Muscle of back (tissue), 11 donors: ENCODE measurements around the gene CBLB. TPM values are rescaled to one million over a fixed set of nuclear protein-coding genes. Genes with fewer than 3 reads are reported as not detected.
"Not testable (repeated sequence)": the region's sequence is repeated elsewhere in the genome, so short reads cannot be mapped to it uniquely, and the experiment has no call there.

Source experiments
- DNase-seq, 3 donors: peaks; one replicate each; pipeline versions ENCODE4 v3.0.0 to v3.0.0-alpha.2; 2013
- polyA plus RNA-seq, 10 donors: library from polyadenylated mRNA; unstranded; fragments of 120-200 nt; gene quantifications; one replicate each; pipeline ENCODE4 v1.2.1, GENCODE V29; 2013; ENCODE audit not compliant: insufficient read length in 10 of 10

CBLB gene
- polyA plus RNA-seq, 10 donors, result 17.0 to 37.2 (median 25.8) TPM

DNA sequence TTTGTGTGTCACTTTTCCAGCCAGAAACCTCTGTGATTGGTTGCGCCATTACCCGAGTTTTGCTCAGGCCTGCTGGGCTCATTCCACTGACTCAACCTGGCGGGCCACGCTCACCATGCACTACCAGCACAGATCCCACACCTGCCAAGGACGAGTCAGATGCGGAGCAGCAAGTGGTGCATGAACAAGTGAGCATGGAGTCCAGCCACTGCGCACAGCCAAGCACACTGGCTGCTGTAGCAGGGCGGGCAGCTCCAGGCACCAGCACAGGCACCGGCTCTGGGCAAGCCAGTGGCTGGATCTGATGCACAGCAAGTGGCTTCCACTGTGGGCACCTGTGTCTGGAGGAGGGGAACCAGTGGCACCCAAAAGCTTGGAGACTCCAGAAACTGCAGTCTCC, 110.4 kb downstream of the CBLB start:
- no peak for DNase-seq

DNA sequence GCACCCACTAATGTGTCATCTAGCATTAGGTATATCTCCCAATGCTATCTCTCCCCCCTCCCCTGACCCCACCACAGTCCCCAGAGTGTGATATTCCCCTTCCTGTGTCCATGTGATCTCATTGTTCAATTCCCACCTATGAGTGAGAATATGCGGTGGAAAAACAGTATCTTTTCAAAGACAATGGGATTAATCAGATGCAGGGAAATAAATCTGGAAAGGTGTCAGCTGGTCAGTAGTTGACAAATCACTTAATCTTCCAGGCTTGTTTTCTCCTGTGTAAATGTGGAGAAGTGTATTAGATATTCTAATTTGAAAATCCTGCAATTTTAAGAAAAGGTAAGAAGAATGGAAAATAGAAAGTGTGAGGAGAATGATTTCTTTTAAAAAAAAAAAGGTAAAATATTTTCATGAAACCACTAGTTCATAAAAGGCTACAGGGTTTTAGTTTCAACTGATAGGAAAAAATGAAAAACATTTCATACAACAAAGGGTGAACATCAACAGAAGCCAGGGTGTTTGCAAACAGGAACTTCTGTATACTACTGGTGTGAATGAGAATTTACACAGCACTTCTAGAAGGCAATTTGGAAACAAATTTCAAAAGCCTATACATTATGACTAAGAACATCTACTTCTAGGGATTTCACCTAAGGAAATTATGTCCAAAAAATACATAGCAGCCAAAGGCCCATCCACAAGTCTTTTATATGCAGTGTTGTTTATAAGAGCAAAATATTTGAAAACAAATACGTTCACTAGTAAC, 113.5 kb downstream of the CBLB start:
- DNase-seq, result no peak

DNA sequence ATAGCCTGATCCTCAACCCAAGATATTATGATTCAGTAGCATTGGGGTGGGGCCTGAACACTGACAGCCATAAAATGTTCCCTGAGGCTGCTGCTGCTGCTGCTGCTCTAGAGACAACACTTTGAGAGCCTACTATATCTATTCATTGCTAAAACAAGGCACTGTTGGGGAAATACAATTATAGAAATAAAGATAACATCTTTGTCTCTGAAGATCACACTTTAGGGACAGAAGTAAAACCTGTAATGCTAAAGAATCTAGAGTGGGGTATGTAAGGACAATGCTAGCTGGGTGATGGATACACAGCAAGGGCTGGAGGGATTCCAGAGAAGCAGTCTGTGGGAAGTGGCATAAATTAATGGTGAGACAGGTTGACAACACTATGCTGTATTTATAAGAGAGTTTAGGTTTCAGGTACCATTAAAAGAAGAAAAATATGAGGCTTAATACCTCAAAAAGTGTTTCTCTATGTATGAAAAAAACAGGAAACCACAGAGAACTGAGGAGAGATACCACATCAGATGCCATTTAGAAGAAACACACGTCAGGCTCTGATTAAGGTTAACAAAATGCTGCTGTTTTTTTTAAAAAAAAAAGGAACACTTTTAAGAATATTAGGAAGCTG, 115.9 kb downstream of the CBLB start:
- no peak for DNase-seq

DNA sequence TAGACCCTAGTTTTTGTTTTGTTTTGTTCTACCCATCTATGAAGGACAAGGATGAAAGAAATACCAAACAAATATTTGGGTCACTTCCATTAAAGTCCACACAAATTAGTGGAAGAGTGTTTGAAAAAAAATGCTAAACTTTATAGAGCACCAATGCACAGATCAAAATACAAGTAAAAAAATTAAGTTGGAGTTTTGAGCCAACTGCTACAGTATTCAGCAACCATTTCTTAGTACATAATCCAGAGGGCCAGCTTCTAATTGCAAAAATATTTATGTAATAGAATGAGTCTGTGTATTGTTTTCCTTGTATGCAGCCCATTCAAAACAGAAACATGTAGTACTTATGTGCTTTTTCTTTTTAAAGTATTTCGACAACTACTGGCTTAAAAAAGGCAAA, 121.1 kb downstream of the CBLB start:
- peak; percentile 24 to 67 (median 27) for DNase-seq

DNA sequence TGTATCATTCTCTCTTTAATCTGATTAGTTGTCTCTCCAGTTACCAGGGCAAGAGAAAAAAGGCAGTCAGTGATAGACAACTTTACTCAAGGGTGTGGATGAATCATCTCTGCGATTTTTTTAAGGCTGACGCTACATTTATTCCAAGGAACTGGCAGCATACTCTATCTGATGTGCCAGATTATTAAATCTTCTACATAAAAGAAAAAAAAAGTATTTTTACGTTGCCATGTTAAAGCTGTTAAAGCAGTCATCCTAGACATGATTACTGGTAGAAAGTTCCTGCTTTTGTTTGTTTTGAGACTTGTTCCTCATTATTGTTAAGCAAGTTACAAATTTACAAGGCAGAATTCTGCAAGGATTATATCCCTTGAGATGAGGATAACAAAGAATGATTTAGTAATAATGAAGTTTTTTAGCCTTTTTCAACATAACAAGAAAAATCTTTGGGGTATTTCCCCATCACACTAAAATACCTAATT, 121.7 kb downstream of the CBLB start:
- peak; percentile 67 to 88 (median 75) for DNase-seq

DNA sequence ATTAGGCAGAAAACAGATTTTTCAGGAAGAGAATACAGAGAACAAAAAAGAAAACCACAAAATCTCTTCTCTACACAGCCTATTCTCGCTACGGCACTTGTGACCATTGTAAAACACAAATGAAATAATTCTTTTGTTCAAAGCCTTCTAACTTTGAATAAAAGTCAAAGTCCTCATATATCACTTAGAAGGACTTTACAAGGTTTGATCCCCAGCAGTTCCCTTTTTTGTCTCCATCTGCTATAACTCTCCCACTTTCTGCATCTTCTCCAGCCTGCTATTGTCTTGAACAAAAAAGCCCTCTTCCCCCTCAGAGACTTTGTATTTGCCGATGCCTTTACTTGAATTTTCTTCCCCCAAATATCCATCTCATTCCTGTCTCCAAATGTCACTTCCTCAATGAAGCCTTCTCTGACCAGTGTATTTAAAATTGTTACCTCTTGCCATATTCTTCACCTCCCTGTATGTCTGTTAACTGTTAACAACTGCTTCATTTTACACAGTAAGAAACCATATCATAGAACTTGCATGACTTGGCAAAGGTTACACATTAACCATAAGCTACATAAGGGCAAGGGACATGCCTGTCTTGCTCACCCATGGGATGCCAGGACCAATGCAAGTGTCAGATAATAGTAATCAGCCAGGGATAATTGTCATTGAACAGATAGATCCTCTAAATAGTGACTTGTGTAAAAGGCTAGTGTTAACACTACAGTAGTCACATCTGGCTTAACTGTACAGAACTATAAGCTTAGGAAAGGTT, 122.4 kb downstream of the CBLB start:
- no peak for DNase-seq

DNA sequence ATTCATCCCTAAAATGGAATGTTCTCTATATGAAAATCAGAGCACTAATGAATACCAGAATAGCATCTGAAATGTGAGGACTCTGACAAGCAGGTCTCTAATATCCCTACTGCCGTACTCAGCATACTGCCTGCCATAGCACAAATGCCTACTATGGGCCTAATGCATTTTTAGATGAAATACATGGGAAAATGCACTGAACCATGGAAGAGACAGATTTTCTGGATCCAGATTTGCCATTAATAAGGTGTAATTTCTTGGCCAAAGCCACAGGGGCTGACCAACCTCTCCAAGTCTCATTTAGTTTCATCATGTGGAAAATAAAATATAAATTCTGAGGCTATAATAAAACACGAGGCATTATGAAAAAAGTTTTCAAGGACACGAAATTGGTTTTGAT, 123.8 kb downstream of the CBLB start:
- DNase-seq, result no peak

DNA sequence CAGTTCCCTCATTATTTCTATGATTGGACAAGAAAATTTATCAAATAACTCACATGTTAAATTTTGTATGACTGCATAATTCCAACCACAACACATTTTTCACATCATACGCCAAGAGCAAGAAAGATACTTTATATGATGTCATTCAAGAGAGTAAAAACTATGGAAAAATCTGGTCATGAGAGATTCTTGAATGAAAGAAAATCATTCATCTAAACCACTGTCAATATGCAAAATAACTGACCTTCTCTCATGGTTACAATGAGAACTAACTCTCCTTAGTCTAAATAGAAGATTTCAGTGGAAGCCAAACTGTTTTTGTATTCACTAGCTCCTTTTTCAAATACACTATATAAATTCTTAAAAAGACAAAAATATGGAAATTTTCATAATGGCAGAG, 124.6 kb downstream of the CBLB start:
- DNase-seq, result no peak

DNA sequence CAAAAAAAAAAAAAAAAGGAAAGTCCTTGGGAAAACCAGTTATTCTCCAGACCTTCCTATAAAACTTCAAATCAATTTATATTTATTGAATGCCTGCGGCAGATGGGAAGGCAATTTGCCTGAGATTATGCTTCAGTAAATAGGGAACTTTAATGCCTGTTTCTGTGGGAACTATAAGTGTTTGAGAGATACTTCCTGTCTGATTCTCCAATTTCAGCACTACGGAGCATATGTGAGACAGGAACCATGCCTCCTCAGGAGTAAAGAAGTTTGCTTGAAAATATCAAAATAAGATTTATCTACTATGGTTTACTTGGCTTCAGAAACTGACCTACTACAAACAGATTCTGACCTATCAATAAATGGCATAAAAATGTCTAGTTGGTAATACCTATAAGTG, 135.5 kb downstream of the CBLB start:
- no peak for DNase-seq

DNA sequence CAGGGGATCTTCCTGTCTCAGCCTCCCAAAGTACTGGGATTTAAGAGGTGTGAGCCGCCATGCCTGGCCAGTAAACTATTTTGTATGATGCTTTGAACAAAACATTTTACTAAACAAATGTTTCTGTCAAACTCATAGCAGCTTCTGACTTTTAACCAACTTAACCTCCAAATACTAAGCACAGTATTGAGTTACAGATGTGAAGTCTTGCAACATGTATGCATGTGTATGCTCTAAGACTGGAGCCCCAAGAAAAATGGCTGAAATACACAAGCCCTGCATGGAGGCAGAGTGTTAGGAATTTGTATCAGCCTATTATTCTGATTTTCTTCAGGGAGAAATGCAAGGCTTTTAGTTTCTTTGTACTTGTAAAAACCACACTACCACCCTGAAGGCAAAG, 137.1 kb downstream of the CBLB start:
- no peak for DNase-seq

DNA sequence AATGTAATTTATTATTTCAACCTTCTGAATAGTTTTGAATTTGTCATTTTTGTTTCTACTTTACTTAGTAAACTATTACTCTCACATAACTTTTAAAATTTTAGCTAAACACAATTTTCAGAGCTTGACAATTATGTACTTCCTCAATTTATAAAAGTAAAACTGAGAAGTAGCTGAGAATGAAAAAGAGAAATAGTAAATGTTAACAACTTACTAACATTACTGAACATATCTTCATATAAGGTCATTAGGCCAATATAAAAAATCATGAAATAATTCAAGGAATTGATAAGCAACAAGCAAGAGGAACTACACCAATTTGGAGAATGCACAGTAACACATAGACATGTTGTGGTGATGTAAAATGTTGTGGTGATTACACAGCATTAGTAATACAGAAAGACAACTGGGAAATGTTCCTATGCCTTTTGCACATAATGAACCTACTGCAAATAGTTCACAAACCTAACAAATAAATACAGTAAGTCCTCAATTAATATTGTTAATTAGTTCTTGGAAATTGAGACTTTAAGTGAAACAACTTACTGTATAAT, 137.9 kb downstream of the CBLB start:
- DNase-seq, result no peak

DNA sequence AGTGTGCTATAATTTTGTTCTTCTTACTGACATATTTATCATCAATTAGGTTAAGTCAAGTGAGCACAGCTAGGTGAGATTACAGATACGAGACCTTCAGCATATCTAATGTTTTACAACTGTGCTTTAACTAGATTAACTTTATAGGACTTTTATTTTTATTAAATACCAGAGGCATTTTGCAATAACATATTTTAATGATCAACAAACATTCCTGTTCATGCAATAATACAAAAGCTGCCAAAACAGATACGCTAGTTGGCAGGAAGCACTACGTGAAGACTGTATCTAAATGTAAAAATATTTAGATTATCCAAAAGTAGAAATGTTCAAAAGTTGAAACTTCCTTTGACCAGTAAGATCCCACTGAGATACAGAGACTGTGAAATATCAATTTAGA, 139.1 kb downstream of the CBLB start:
- peak; percentile 21 to 69 (median 48) for DNase-seq

DNA sequence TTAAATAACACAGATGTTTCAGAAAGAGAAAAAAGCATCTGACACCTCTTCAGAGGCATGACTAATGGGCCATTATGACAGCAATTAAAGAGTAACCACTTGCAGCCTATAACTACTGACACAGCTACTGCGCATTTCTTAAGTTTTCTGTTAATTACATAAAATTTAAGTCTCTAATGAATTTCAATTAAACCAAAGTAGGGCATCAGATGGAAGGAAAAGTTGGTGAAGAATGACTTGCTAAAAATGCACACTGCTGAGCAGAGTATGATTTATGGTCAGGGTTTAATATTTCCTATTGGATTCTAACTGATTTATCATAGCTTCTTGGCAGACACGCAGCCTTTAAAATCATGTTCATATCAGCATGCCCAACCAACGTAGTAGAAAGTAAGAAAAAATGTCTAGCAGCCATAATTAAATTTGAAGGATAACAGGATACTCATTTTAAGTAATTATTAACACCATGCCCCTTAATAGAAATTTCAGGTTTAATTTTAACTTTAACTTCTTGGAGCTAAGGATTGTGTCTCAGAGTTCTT, 140.0 kb downstream of the CBLB start:
- no peak for DNase-seq

DNA sequence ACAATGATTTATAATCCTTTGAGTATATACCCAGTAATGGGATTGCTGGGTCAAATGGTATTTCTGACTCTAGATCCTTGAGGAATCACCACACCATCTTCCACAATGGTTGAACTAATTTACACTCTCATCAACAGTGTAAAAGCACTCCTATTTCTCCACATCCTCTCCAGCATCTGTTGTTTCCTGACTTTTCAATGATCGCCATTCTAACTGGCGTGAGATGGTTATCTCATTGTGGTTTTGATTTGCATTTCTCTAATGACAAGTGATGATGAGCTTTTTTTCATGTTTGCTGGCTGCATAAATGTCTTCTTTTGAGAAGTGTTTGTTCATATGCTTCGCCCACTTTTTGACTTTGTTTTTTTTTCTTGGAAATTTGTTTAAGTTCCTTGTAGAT, 141.8 kb downstream of the CBLB start:
- not testable (repeated sequence) for DNase-seq

DNA sequence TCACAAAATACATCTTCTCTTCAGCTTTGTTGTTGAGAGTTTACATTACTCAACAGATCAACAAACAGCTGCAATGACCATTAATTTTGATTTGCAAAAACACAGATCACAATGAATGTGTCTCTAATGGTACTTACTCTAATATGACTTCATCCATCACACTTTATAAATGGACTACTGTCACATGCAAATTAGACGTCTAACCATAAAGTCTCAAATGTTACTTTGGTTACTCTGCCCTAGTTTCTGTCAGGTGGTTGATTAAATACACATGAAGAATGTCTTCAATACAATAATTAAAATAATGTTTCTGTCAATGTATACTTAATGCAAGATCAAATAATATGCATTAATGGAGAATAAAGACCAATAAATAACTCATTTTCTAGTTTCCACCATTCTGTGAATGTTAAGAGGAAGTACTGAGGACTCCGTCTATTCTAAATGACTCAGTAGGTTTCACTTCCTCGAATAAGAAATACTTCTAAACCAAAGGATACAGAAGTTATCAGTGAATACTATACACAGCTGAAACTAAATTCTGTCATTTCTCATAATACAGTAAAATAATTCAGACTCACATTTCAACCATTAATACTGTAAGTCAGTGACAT, 145.8 kb downstream of the CBLB start:
- DNase-seq, result no peak

DNA sequence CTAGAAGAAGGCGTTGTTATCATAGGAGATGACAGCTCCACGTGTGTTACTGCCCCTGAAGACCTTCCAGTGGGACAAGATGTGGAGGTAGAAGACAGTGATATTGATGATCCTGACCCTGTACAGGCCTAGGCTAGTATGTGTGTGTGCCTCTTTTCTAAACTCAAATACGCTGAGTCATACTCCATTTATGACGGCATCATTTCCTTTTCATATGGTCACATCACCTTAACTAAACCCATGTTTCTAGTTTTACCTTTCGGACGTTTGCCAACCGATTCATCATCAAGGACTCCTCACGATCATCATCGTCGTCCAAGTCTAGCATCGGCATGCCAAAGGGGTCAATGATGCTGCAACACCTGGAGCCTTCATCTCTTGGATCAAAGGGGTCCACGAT, 149.0 kb downstream of the CBLB start:
- DNase-seq, result no peak

DNA sequence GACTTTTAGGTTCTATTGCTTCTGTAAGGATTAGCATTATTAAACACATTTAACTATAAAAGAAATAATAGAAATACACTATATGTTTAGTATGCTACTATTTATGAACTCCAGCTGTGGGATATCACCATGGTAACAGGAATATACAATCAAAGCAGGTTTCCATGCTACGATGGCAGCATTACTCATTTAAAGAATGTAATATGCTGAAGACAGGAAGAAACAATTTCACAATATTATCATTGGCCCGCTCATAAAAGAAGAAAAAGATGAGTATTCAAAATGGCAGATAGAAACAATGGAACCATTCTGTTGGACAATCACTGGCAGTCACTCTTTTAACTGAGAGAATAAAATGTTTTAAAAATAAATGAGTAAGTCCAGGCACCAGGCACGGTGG, 153.4 kb downstream of the CBLB start:
- DNase-seq, result peak; percentile 21 to 47 (median 41)

DNA sequence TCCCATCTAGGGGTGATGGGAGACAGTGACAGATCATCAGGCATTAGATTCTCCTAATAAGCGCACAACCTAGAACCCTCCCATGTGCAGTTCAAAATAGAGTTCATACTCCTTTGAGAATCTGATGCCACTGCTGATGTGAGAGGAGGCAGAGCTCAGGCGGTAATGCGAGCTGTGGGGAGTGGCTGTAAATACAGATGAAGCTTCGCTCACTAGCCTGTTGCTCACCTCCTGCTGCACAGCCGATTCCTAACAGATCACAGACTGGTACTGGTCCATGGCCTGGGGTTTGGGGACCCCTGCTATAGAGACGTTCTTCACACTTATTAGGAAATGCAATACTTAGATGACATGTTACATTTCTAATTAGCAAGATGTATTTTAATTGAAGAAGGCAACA, 154.4 kb downstream of the CBLB start:
- DNase-seq, result no peak

DNA sequence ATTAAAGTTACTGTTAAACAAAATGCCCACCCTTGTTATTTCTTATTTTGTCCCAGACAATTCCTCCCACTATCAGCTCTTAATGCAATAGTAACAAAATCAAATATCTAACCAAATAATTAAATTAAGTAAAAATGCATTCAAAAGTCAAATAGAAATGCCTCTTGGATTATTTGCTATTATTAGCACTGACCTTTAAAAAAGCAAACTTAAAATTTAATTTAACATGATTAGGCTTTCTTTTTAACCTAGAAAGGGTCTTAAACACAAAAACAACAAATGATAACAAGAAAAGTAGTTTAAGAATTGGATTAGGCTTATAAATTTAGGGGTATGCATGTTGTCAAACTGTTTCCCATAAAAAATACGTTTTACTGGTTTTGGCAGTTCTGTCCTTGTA, 159.8 kb downstream of the CBLB start:
- DNase-seq, result no peak

DNA sequence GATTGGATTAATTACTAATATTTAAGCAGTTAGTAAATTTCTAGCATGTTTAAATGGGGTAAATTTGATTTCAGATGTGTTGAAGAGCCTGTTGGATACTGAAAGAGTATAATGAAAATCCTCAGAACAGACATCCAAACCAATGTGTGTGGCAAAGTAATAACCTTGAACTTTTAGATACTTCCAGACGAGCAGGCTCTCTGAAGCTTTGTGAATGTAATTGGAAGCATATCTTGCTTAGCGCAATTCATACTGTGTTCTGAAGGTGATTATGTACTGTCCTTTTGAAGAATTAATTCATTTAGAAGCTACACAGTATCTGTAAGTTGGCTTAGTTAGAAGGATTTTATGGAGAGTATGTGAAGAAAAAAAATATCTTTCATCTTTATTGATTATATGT, 161.8 kb downstream of the CBLB start:
- DNase-seq, result no peak

DNA sequence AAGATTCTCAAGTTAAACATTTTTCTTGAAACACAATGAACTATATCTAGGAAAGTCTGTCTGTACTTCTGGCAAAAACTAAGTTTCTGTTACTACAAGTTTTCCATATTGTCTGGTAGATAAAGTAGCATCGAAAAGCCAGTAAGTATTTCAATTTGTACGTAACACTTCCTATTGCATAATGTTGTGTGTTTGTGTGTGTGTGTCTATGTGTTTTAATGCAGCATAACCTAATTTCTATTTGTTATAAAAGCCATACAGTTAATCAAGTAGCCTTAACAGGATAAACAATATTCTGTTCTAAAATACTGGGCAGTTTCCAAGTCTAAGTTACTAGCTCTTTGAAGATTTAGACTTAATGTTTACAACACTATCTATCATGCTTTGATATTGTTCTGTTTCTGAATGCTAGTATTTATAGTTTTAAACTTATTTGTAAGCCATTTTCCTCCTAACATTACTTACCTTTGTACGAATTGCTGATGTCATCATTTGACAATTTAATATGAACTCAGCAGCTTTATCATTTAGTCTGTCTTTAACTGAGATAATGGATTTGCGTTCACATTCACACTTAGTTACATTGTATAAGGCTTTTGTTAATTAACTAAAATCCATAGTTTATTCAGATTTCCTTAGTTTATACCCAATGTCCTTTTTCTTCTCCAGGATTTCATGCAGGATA, 163.9 kb downstream of the CBLB start:
- DNase-seq, result no peak
